ENCODE results near the gene GLA. TPM values are rescaled to one million over a fixed set of nuclear protein-coding genes. Genes with fewer than 3 reads are reported as not detected.

GLA gene
- total RNA-seq, 1 experiment from 2014 or later: 54.9 TPM

- no peak for DNase-seq (ENCODE audit: low spot score)
These were observed 9.9 kb downstream of the GLA start for GRCh38 chrX:101397779-101398178.

GRCh38 chrX:101395789-101396188 lies 11.9 kb downstream of the GLA start:
- DNase-seq (ENCODE audit: low spot score): no peak

GRCh38 chrX:101394372-101394771 lies 13.4 kb downstream of the GLA start:
- DNase-seq (ENCODE audit: low spot score): no peak

GRCh38 chrX:101393530-101394305 lies 14.0 kb downstream of the GLA start:
- DNase-seq (ENCODE audit: low spot score): no peak

- peak; percentile 23 for DNase-seq (ENCODE audit: low spot score)
These were observed 15.9 kb downstream of the GLA start for GRCh38 chrX:101391831-101392230.

GRCh38 chrX:101390664-101391525 lies 16.8 kb downstream of the GLA start, which contains the start of gene RPL36A:
Gene RPL36A (plus strand): TSS chrX:101391011. CDS start chrX:101391044, 33 bp downstream.
- peak; percentile 90 for DNase-seq (ENCODE audit: low spot score)

- DNase-seq (ENCODE audit: low spot score): no peak
These were observed 19.1 kb downstream of the GLA start for GRCh38 chrX:101388604-101389003.

- no peak for DNase-seq (ENCODE audit: low spot score)
These were observed 21.2 kb downstream of the GLA start for GRCh38 chrX:101386542-101386885.

GRCh38 chrX:101385795-101386541 lies 21.8 kb downstream of the GLA start, which contains the start of gene BTK:
Gene BTK (minus strand): TSS chrX:101386191. CDS start chrX:101375284, 10,907 bp downstream.
- no peak for DNase-seq (ENCODE audit: low spot score)

GRCh38 chrX:101385026-101385684 lies 22.6 kb downstream of the GLA start:
- DNase-seq (ENCODE audit: low spot score): no peak

GRCh38 chrX:101383679-101384205 lies 24.0 kb downstream of the GLA start:
- no peak for DNase-seq (ENCODE audit: low spot score)

GRCh38 chrX:101377547-101377946 lies 30.2 kb downstream of the GLA start:
- DNase-seq (ENCODE audit: low spot score): no peak

- no peak for DNase-seq (ENCODE audit: low spot score)
These were observed 36.7 kb downstream of the GLA start for GRCh38 chrX:101370888-101371504.

- DNase-seq (ENCODE audit: low spot score): no peak
These were observed 38.0 kb downstream of the GLA start for GRCh38 chrX:101369687-101370086.

GRCh38 chrX:101368800-101369199 lies 38.9 kb downstream of the GLA start:
- no peak for DNase-seq (ENCODE audit: low spot score)

- no peak for DNase-seq (ENCODE audit: low spot score)
These were observed 42.4 kb downstream of the GLA start for GRCh38 chrX:101365301-101365795.

- no peak for DNase-seq (ENCODE audit: low spot score)
These were observed 45.0 kb downstream of the GLA start for GRCh38 chrX:101362757-101363156.

GRCh38 chrX:101362116-101362515 lies 45.6 kb downstream of the GLA start:
- no peak for DNase-seq (ENCODE audit: low spot score)

GRCh38 chrX:101360390-101360789 lies 47.3 kb downstream of the GLA start:
- DNase-seq (ENCODE audit: low spot score): no peak

- DNase-seq (ENCODE audit: low spot score): no peak
These were observed 47.8 kb downstream of the GLA start for GRCh38 chrX:101359966-101360365.

Data from HT-29 (cell line).